ENCODE measurements around the gene ADCY2.

Gene ADCY2

GRCh38 chr5:7478459-7478858 is 82.5 kb downstream of the ADCY2 start:
- no peak for TF ChIP-seq CTCF (IDR thresholded peaks at IDR 0.05; ENCODE audit: insufficient read depth, low read length, poor library complexity, severe bottlenecking)
- Histone ChIP-seq H3K27me3 (replicated peaks; ENCODE audit: control insufficient read depth, insufficient read depth, low read length) (no peaks in the 10 kb centered on the region), H3K36me3 (ENCODE audit: control insufficient read depth, insufficient read depth, low read length) (no peaks in the 10 kb centered on the region), H3K4me3 (replicated peaks; ENCODE audit: low read depth, low read length) (no peak overlapping the region)
- DNase-seq (ENCODE audit: extremely low read depth, insufficient read length), result no peak

GRCh38 chr5:7488734-7489133 is 92.8 kb downstream of the ADCY2 start:
- Histone ChIP-seq H3K27me3 (replicated peaks; ENCODE audit: control insufficient read depth, insufficient read depth, low read length) (no peaks in the 10 kb centered on the region), H3K36me3 (ENCODE audit: control insufficient read depth, insufficient read depth, low read length) (no peaks in the 10 kb centered on the region), H3K4me3 (replicated peaks; ENCODE audit: low read depth, low read length) (no peak overlapping the region)
- no peak for TF ChIP-seq CTCF (IDR thresholded peaks at IDR 0.05; ENCODE audit: insufficient read depth, low read length, poor library complexity, severe bottlenecking)
- DNase-seq (ENCODE audit: extremely low read depth, insufficient read length), result no peak

GRCh38 chr5:7492371-7492770 is 96.4 kb downstream of the ADCY2 start:
- Histone ChIP-seq H3K27me3 (replicated peaks; ENCODE audit: control insufficient read depth, insufficient read depth, low read length) (no peaks in the 10 kb centered on the region; the same call in 1 of the 2 replicates), H3K4me3 (replicated peaks; ENCODE audit: low read depth, low read length) (no peak overlapping the region), H3K36me3 (ENCODE audit: control insufficient read depth, insufficient read depth, low read length) (no peaks in the 10 kb centered on the region)
- no peak for TF ChIP-seq CTCF (IDR thresholded peaks at IDR 0.05; ENCODE audit: insufficient read depth, low read length, poor library complexity, severe bottlenecking)
- DNase-seq (ENCODE audit: extremely low read depth, insufficient read length), result no peak

GRCh38 chr5:7493081-7493480 is 97.1 kb downstream of the ADCY2 start:
- Histone ChIP-seq H3K27me3 (replicated peaks; ENCODE audit: control insufficient read depth, insufficient read depth, low read length) (no peaks in the 10 kb centered on the region; the same call in 1 of the 2 replicates), H3K4me3 (replicated peaks; ENCODE audit: low read depth, low read length) (no peak overlapping the region), H3K36me3 (ENCODE audit: control insufficient read depth, insufficient read depth, low read length) (no peaks in the 10 kb centered on the region)
- no peak for DNase-seq (ENCODE audit: extremely low read depth, insufficient read length)
- TF ChIP-seq CTCF (IDR thresholded peaks at IDR 0.05; ENCODE audit: insufficient read depth, low read length, poor library complexity, severe bottlenecking), result no peak

- Histone ChIP-seq H3K36me3 (ENCODE audit: control insufficient read depth, insufficient read depth, low read length) (no peaks in the 10 kb centered on the region), H3K4me3 (replicated peaks; ENCODE audit: low read depth, low read length) (no peak overlapping the region), H3K27me3 (replicated peaks; ENCODE audit: control insufficient read depth, insufficient read depth, low read length) (no peaks in the 10 kb centered on the region; the same call in 1 of the 2 replicates)
- no peak for TF ChIP-seq CTCF (IDR thresholded peaks at IDR 0.05; ENCODE audit: insufficient read depth, low read length, poor library complexity, severe bottlenecking)
- DNase-seq (ENCODE audit: extremely low read depth, insufficient read length), result no peak
These were observed 97.7 kb downstream of the ADCY2 start for GRCh38 chr5:7493622-7494021.

- Histone ChIP-seq H3K36me3 (ENCODE audit: control insufficient read depth, insufficient read depth, low read length) (no peaks in the 10 kb centered on the region), H3K4me3 (replicated peaks; ENCODE audit: low read depth, low read length) (no peak overlapping the region), H3K27me3 (replicated peaks; ENCODE audit: control insufficient read depth, insufficient read depth, low read length) (no peaks in the 10 kb centered on the region; the same call in 1 of the 2 replicates)
- no peak for TF ChIP-seq CTCF (IDR thresholded peaks at IDR 0.05; ENCODE audit: insufficient read depth, low read length, poor library complexity, severe bottlenecking)
- no peak for DNase-seq (ENCODE audit: extremely low read depth, insufficient read length)
These were observed 98.7 kb downstream of the ADCY2 start for GRCh38 chr5:7494481-7495130.

All from GM06990 (cell line).